ENCODE data around the gene PRDX2.

The PRDX2 gene

DNA sequence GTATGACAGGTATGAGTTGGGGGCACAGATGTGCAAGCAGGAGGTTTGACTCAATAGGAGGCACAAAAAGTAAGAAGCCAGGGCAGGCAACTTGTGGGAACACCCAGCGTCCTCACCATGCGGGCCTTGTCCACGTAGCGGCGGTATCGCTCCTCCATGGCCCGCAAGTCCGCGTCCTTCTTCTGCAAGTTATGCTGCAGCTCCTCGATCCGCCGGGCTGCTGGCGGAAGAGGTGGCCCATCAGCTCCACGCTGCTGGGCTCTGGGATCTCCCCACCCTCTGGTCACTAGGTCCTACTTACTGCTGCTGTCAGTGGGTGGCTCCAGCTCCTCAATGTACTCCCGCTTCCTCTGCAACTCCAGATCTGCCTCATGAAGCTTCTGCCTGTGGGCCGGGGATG, 36.9 kb downstream of the PRDX2 start:
- no peak overlapping the region for H3K4me3 ChIP-seq (ENCODE audit: low read depth, low read length)
- TF ChIP-seq, protein P1, sequence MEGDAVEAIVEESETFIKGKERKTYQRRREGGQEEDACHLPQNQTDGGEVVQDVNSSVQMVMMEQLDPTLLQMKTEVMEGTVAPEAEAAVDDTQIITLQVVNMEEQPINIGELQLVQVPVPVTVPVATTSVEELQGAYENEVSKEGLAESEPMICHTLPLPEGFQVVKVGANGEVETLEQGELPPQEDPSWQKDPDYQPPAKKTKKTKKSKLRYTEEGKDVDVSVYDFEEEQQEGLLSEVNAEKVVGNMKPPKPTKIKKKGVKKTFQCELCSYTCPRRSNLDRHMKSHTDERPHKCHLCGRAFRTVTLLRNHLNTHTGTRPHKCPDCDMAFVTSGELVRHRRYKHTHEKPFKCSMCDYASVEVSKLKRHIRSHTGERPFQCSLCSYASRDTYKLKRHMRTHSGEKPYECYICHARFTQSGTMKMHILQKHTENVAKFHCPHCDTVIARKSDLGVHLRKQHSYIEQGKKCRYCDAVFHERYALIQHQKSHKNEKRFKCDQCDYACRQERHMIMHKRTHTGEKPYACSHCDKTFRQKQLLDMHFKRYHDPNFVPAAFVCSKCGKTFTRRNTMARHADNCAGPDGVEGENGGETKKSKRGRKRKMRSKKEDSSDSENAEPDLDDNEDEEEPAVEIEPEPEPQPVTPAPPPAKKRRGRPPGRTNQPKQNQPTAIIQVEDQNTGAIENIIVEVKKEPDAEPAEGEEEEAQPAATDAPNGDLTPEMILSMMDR (IDR thresholded peaks at IDR 0.05; ENCODE audit: low read depth, low read length) = no peak

DNA sequence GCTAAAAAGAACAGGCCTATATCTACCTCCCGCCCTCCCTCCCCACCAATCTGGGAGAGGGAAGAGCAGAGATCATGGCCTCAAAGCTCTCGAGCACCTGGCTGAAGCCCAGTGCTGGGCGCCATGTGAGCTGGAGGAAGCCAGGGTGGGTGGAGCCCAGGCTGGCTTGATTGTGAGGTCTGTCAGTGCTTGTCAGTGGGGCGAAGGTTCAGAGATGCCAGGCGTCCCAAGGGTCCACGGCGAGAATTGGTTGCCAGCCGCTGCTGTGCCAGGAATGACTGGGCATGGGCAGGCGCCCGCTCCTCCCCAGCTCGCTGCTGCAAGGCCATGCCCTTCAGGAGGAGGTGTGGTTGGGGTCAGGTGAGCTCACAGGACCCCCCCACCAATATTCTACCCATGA, 38.5 kb downstream of the PRDX2 start:
- H3K4me3 ChIP-seq (ENCODE audit: low read depth, low read length) = no peak overlapping the region
- TF ChIP-seq, protein P1 (IDR thresholded peaks at IDR 0.05; ENCODE audit: low read depth, low read length) = no peak

DNA sequence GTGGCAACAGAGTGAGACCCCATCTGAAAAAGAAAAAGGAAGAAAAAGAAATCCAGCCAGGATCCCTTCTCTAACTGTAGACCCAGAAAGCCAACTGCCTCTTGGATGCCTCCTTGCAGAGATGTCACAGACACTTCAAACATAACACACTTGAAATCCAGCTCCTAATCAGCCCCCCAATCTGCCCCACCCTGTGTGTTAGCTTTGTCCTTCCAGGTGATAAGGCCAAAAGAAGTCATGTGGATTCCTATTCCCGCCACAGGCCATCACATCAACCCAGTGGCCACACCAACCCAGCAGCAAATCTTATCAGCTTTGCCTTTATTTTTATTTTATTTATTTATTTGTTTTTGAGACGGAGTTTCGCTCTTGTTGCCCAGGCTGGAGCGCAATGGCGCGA, 41.9 kb downstream of the PRDX2 start:
- H3K4me3 ChIP-seq (ENCODE audit: low read depth, low read length) = no peak overlapping the region
- TF ChIP-seq, protein P1 (IDR thresholded peaks at IDR 0.05; ENCODE audit: low read depth, low read length) = no peak

DNA sequence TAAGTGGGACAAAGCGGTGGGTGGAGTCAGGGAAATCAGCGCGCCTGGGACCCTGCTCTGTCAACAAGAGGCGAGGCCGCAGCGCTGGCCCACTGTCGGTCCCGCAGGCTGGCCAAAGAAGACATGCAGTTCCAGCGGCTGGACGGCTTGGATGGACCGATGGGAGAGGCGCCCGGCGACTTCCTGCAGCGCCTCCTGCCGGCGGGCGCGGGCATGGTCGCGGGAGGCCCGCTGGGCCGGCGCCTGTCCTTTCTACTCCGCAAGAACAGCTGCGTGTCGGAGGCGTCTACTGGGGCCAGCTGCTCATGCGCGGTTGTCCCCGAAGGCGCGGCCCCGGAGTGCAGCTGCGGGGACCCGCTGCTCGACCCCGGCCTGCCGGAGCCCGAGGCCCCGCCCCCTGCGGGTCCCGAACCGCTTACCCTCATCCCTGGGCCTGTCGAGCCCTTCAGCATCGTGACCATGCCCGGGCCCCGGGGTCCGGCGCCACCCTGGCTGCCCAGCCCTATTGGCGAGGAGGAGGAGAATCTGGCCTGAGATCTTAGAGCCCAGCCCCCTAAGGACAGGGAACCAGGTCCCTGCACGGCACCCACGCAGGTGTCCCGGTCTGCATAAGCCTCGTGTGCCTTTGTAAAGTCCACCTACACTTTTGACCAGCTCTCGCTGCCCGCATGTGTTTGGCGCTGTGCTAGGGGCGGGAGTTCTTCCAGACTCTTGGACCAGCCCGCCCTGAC, 43.9 kb downstream of the PRDX2 start:
- H3K4me3 ChIP-seq (ENCODE audit: low read depth, low read length) = peak overlapping the region; percentile 51
- TF ChIP-seq, protein P1 (IDR thresholded peaks at IDR 0.05; ENCODE audit: low read depth, low read length) = peak; percentile 92

DNA sequence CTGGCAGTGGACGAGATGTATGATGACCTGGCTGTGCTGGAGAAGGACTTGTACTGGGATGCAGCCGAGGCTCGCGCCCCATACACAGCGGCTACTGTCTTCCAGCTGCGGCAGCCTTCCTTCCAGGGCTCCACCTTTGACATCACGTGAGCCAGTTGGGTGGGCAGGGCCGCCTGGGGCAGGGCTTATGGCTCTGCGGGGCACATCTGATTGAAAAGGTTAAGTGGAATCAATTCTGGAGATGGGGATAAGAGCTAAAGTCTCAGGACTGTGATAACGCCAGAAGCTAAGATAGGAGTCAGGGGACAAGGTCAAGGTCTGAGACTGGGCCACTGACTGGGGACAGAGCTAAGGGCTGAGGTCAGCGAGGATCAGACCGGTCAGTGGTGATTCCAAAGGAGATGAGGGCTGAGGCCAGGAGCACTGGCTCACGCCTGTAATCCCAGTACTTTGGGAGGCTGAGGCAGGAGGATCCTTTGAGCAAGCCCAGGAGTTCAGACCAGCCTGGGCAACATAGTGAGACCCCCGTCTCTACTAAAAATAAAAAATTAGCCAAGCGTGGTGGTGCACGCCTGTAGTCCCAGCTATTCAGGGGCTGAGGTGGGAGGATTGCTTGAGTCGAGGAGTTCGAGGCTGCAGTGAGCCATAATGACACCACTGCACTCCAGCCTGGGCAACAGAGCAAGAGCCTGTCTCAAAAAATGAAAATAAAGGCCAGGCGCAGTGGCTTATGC, 45.3 kb downstream of the PRDX2 start:
- TF ChIP-seq, protein P1 (IDR thresholded peaks at IDR 0.05; ENCODE audit: low read depth, low read length) = no peak
- no peak overlapping the region for H3K4me3 ChIP-seq (ENCODE audit: low read depth, low read length)

DNA sequence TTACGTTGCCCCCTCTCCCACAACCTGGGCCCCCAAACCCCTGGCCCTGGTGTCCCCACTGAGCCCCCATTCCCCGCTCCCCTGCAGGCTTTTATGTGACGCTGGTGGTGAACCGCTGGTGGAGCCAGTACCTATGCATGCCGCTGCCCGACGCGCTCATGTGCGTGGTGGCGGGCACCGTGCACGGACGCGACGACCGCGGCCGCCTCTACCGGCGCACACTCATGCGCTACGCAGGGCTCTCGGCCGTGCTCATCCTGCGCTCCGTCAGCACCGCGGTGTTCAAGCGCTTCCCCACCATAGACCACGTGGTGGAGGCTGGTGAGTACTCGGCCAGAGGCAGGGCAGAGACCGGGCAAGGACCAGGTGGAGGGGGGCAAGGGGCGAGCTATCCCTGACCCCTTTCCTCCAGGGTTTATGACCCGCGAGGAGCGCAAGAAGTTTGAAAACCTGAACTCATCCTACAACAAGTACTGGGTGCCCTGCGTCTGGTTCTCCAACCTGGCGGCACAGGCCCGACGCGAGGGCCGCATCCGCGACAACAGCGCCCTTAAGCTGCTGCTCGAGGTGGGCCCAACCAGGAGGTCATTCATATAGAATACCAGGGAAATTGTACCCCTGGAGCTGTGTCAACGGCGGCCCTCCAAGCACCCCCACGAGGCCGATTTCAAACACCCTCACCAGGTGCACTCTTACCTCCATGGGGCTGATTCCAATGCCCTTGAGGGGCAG, 47.0 kb downstream of the PRDX2 start:
- no peak overlapping the region for H3K4me3 ChIP-seq (ENCODE audit: low read depth, low read length)
- TF ChIP-seq, protein P1 (IDR thresholded peaks at IDR 0.05; ENCODE audit: low read depth, low read length) = no peak
